OCI-M1 (cell line): ENCODE data around the gene RAB36.
A peak's percentile ranks its signal among the peaks of the same experiment; 100 is the strongest.

Source experiments
- DNase-seq: peaks from one replicate; lab custom pipeline; 2025; lab: John Stamatoyannopoulos, UW

The RAB36 gene

GRCh38 chr22:23158516-23159290 is 13.4 kb downstream of the RAB36 start:
- no peak for DNase-seq

GRCh38 chr22:23159291-23159630 is 14.0 kb downstream of the RAB36 start:
- DNase-seq: no peak

GRCh38 chr22:23161029-23161428 is 15.8 kb downstream of the RAB36 start:
- DNase-seq: no peak

GRCh38 chr22:23161574-23161973 is 16.3 kb downstream of the RAB36 start:
- no peak for DNase-seq

GRCh38 chr22:23163665-23164064 is 18.4 kb downstream of the RAB36 start:
- DNase-seq: no peak

GRCh38 chr22:23164091-23164490 is 18.8 kb downstream of the RAB36 start:
- DNase-seq: no peak

GRCh38 chr22:23166042-23166831 is 21.0 kb downstream of the RAB36 start:
- no peak for DNase-seq

GRCh38 chr22:23166841-23167616 is 21.8 kb downstream of the RAB36 start:
- DNase-seq: no peak

GRCh38 chr22:23168391-23169042 is 23.2 kb downstream of the RAB36 start:
- DNase-seq: no peak

GRCh38 chr22:23169043-23169406 is 23.7 kb downstream of the RAB36 start:
- DNase-seq: no peak

- peak; percentile 44 for DNase-seq
These were observed 30.8 kb downstream of the RAB36 start for GRCh38 chr22:23175817-23176644.

- DNase-seq: no peak
These were observed 31.4 kb downstream of the RAB36 start for GRCh38 chr22:23176645-23177027.

GRCh38 chr22:23177197-23177596 is 31.9 kb downstream of the RAB36 start:
- peak; percentile 85 for DNase-seq

- peak; percentile 84 for DNase-seq
These were observed 33.4 kb downstream of the RAB36 start for GRCh38 chr22:23178512-23179254.

- DNase-seq: no peak
These were observed 34.4 kb downstream of the RAB36 start for GRCh38 chr22:23179381-23180299.

- peak; percentile 81 for DNase-seq
These were observed 35.1 kb downstream of the RAB36 start, which contains the start of gene BCR for GRCh38 chr22:23180301-23180892. Gene BCR (plus strand): TSS chr22:23180509. CDS start chr22:23180961, 452 bp downstream.

GRCh38 chr22:23180893-23181720 is 35.8 kb downstream of the RAB36 start:
- no peak for DNase-seq

- no peak for DNase-seq
These were observed 36.5 kb downstream of the RAB36 start for GRCh38 chr22:23181721-23182308.
